T-helper 17 cell (primary cell): ENCODE results near the gene TMEM119. TPM values are rescaled to one million over a fixed set of nuclear protein-coding genes. Genes with fewer than 3 reads are reported as not detected.
A peak's percentile ranks its signal among the peaks of the same experiment; 100 is the strongest.

ENCODE experiments used
- ATAC-seq: fragments of 150-1000 bp; cut with Tn5 transposase; 2 replicates; pipeline ENCODE4 v1.10.0; 2021; ENCODE audit warnings: mild to moderate bottlenecking, moderate library complexity
- DNase-seq, 3 donors: peaks; one replicate each; pipeline versions ENCODE4 v3.0.0 to v3.0.0-alpha.2; 2020 to 2021
- H3K9me3 ChIP-seq: one replicate; pipeline ENCODE4 v1.7.0; 2013; ENCODE audit warnings: low read length, mild to moderate bottlenecking; ENCODE audit not compliant: control insufficient read depth, poor library complexity, severe bottlenecking
- H3K27ac Mint-ChIP-seq: one replicate; pipeline ENCODE4 v1.8.0; 2022; ENCODE audit warnings: mild to moderate bottlenecking, moderate library complexity, mixed read lengths
- H3K27me3 Mint-ChIP-seq: one replicate; pipeline ENCODE4 v1.8.0; 2022; ENCODE audit warnings: mixed read lengths
- H3K36me3 Mint-ChIP-seq: one replicate; pipeline ENCODE4 v1.8.0; 2022; ENCODE audit warnings: low read depth, mixed read lengths
- H3K4me1 Mint-ChIP-seq: one replicate; pipeline ENCODE4 v1.8.0; 2022; ENCODE audit warnings: mild to moderate bottlenecking, mixed read lengths
- H3K4me3 Mint-ChIP-seq: one replicate; pipeline ENCODE4 v1.8.0; 2022; ENCODE audit warnings: mild to moderate bottlenecking, moderate library complexity, mixed read lengths
- total RNA-seq, 4 donors: library from RNA in 2 of 4; stranded (reverse) in 2 of 4; gene quantifications; one replicate each; pipeline ENCODE4 v1.2.3 and lab custom pipeline; 2022 to 2026

The TMEM119 gene
- total RNA-seq, 2 donors from 2014 or later, result 3.9 to 5.0 TPM

GRCh38 chr12:108585864-108586263 is 12.0 kb downstream of the TMEM119 start:
- peaks cover 5% of the 10 kb centered on the region for H3K27me3 Mint-ChIP-seq
- peaks cover 3% of the 10 kb centered on the region for H3K36me3 Mint-ChIP-seq
- H3K27ac Mint-ChIP-seq, result no peak overlapping the region
- no peak overlapping the region for H3K4me3 Mint-ChIP-seq
- ATAC-seq (no peak), DNase-seq (no peak)
- no peaks in the 10 kb centered on the region for H3K9me3 ChIP-seq
- H3K4me1 Mint-ChIP-seq, result peaks cover 2% of the 10 kb centered on the region

- DNase-seq, result no peak
- no peaks in the 10 kb centered on the region for H3K9me3 ChIP-seq
- ATAC-seq, result no peak
- peak overlapping the region; percentile 47 for H3K27ac Mint-ChIP-seq
- no peak overlapping the region for H3K4me3 Mint-ChIP-seq
- H3K4me1 Mint-ChIP-seq, result peaks cover 2% of the 10 kb centered on the region
- H3K36me3 Mint-ChIP-seq, result peaks cover 3% of the 10 kb centered on the region
- peaks cover 5% of the 10 kb centered on the region for H3K27me3 Mint-ChIP-seq
Measured at GRCh38 chr12:108584456-108585065, 13.3 kb downstream of the TMEM119 start.

GRCh38 chr12:108583991-108584390 is 13.9 kb downstream of the TMEM119 start:
- peaks cover 5% of the 10 kb centered on the region for H3K27me3 Mint-ChIP-seq
- DNase-seq, result no peak
- peaks cover 2% of the 10 kb centered on the region for H3K4me1 Mint-ChIP-seq
- no peak overlapping the region for H3K27ac Mint-ChIP-seq
- H3K9me3 ChIP-seq, result no peaks in the 10 kb centered on the region
- ATAC-seq, result no peak
- H3K36me3 Mint-ChIP-seq, result peaks cover 3% of the 10 kb centered on the region
- H3K4me3 Mint-ChIP-seq, result no peak overlapping the region

- peaks cover 3% of the 10 kb centered on the region for H3K36me3 Mint-ChIP-seq
- DNase-seq, result no peak
- no peak overlapping the region for H3K4me3 Mint-ChIP-seq
- ATAC-seq, result no peak
- peaks cover 2% of the 10 kb centered on the region for H3K4me1 Mint-ChIP-seq
- no peak overlapping the region for H3K27ac Mint-ChIP-seq
- no peaks in the 10 kb centered on the region for H3K9me3 ChIP-seq
- peaks cover 5% of the 10 kb centered on the region for H3K27me3 Mint-ChIP-seq
Measured at GRCh38 chr12:108582978-108583770, 14.7 kb downstream of the TMEM119 start.

- DNase-seq, result no peak
- H3K27me3 Mint-ChIP-seq, result peaks cover 5% of the 10 kb centered on the region
Measured at GRCh38 chr12:108582509-108582908, 15.4 kb downstream of the TMEM119 start.

GRCh38 chr12:108581311-108582227 is 16.3 kb downstream of the TMEM119 start:
- Mint-ChIP-seq H3K27ac (no peak overlapping the region), H3K4me3 (no peak overlapping the region), H3K4me1 (peaks cover 2% of the 10 kb centered on the region), H3K27me3 (peaks cover 5% of the 10 kb centered on the region), H3K36me3 (peaks cover 3% of the 10 kb centered on the region)
- no peak for DNase-seq
- no peaks in the 10 kb centered on the region for H3K9me3 ChIP-seq
- no peak for ATAC-seq

More at GRCh38 chr12:108582509-108582908, 15.4 kb downstream of the TMEM119 start:
- Mint-ChIP-seq H3K27ac (no peak overlapping the region), H3K4me1 (peaks cover 2% of the 10 kb centered on the region), H3K4me3 (no peak overlapping the region), H3K36me3 (peaks cover 3% of the 10 kb centered on the region)
- ATAC-seq, result no peak
- no peaks in the 10 kb centered on the region for H3K9me3 ChIP-seq

GRCh38 chr12:108580531-108580930 is 17.4 kb downstream of the TMEM119 start:
- DNase-seq (no peak), ATAC-seq (no peak)
- Mint-ChIP-seq H3K4me1 (peaks cover 8% of the 10 kb centered on the region), H3K36me3 (peaks cover 3% of the 10 kb centered on the region), H3K4me3 (no peak overlapping the region), H3K27ac (no peak overlapping the region), H3K27me3 (peaks cover 5% of the 10 kb centered on the region)
- no peaks in the 10 kb centered on the region for H3K9me3 ChIP-seq

GRCh38 chr12:108578813-108579212 is 19.1 kb downstream of the TMEM119 start:
- DNase-seq, result no peak
- Mint-ChIP-seq H3K27me3 (no peaks in the 10 kb centered on the region), H3K4me1 (peaks cover 20% of the 10 kb centered on the region), H3K27ac (no peak overlapping the region), H3K36me3 (peaks cover 3% of the 10 kb centered on the region), H3K4me3 (no peak overlapping the region)
- no peak for ATAC-seq
- no peaks in the 10 kb centered on the region for H3K9me3 ChIP-seq

- H3K4me1 Mint-ChIP-seq, result peaks cover 20% of the 10 kb centered on the region
- H3K4me3 Mint-ChIP-seq, result no peak overlapping the region
- DNase-seq, result no peak
- ATAC-seq, result no peak
- no peaks in the 10 kb centered on the region for H3K9me3 ChIP-seq
- no peak overlapping the region for H3K27ac Mint-ChIP-seq
- no peaks in the 10 kb centered on the region for H3K27me3 Mint-ChIP-seq
- H3K36me3 Mint-ChIP-seq, result peaks cover 3% of the 10 kb centered on the region
Measured at GRCh38 chr12:108578264-108578663, 19.6 kb downstream of the TMEM119 start.

- no peak overlapping the region for H3K27ac Mint-ChIP-seq
- H3K4me1 Mint-ChIP-seq, result peaks cover 28% of the 10 kb centered on the region
- H3K36me3 Mint-ChIP-seq, result peaks cover 3% of the 10 kb centered on the region
- DNase-seq (no peak), ATAC-seq (no peak)
- no peaks in the 10 kb centered on the region for H3K9me3 ChIP-seq
- no peak overlapping the region for H3K4me3 Mint-ChIP-seq
- no peaks in the 10 kb centered on the region for H3K27me3 Mint-ChIP-seq
Measured at GRCh38 chr12:108577458-108577857, 20.4 kb downstream of the TMEM119 start.

- Mint-ChIP-seq H3K27ac (no peak overlapping the region), H3K4me3 (no peak overlapping the region)
Measured at GRCh38 chr12:108576660-108577234, 21.1 kb downstream of the TMEM119 start.

GRCh38 chr12:108575199-108575912 is 22.5 kb downstream of the TMEM119 start:
- DNase-seq (no peak), ATAC-seq (peak; percentile 65)
- H3K4me1 Mint-ChIP-seq, result peaks cover 40% of the 10 kb centered on the region
- peak overlapping the region; percentile 67 for H3K4me3 Mint-ChIP-seq
- H3K9me3 ChIP-seq, result no peaks in the 10 kb centered on the region
- peaks cover 3% of the 10 kb centered on the region for H3K36me3 Mint-ChIP-seq
- H3K27me3 Mint-ChIP-seq, result no peaks in the 10 kb centered on the region
- H3K27ac Mint-ChIP-seq, result peak overlapping the region; percentile 86

More at GRCh38 chr12:108576660-108577234, 21.1 kb downstream of the TMEM119 start:
- no peaks in the 10 kb centered on the region for H3K9me3 ChIP-seq
- peaks cover 3% of the 10 kb centered on the region for H3K36me3 Mint-ChIP-seq
- H3K4me1 Mint-ChIP-seq, result peaks cover 35% of the 10 kb centered on the region
- H3K27me3 Mint-ChIP-seq, result no peaks in the 10 kb centered on the region
- ATAC-seq, result no peak
- DNase-seq, result no peak
